Endothelial cell of umbilical vein (primary cell): ENCODE data around the gene CD84. TPM values are rescaled to one million over a fixed set of nuclear protein-coding genes. Genes with fewer than 3 reads are reported as not detected.
A peak's percentile ranks its signal among the peaks of the same experiment; 100 is the strongest.

ENCODE experiments used
- BruUV-seq: library from RNA; stranded (reverse); fragments of 400-500 nt; replicated peaks from 2 replicates; lab custom pipeline; 2021; lab: Mats Ljungman, UMichigan
- CTCF ChIA-PET: fragments of 300-600, 350-600 bp; sonication (Branson Sonifier 250); formaldehyde crosslinking; loops from one replicate; lab custom pipeline; 2021; ENCODE audit warnings: antibody characterized with exemption, inconsistent platforms; lab: Charles Lee
- POLR2A ChIA-PET: fragments of 300-600, 350-600 bp; sonication (Branson Sonifier 250); formaldehyde crosslinking; loops from one replicate; lab custom pipeline; 2021; ENCODE audit warnings: antibody characterized with exemption, inconsistent platforms; lab: Charles Lee
- DNase-seq: peaks from one replicate; pipeline ENCODE4 v3.0.0-alpha.2; 2011; ENCODE audit warnings: low read depth, low spot score
- FAIRE-seq: peaks from 2 replicates; lab custom pipeline; 2011; peaks lifted over from hg19 to GRCh38; lab: Jason Lieb, UNC
- H2AFZ ChIP-seq: 2 replicates; pipeline ENCODE4 v1.6.0; 2012; ENCODE audit warnings: low read depth, low read length, control low read depth, inconsistent platforms
- H3K27ac ChIP-seq: 2 replicates; pipeline ENCODE4 v1.5.1; 2011; ENCODE audit warnings: low read depth, mild to moderate bottlenecking, control low read depth, low read length, moderate library complexity; ENCODE audit not compliant: insufficient read depth
- H3K27me3 ChIP-seq, 2 experiments: 2 replicates each; pipeline versions ENCODE4 v1.6.0 to v1.6.1; 2011; ENCODE audit warnings: low read length in 2 of 2, mixed read lengths in 1 of 2; ENCODE audit not compliant: control insufficient read depth in 2 of 2, insufficient read depth in 2 of 2
- H3K36me3 ChIP-seq, 2 experiments: 2 replicates in 1 of 2; 3 replicates in 1 of 2; pipeline ENCODE4 v1.5.1; 2011; ENCODE audit warnings: low read length in 2 of 2, mild to moderate bottlenecking in 1 of 2, moderate library complexity in 1 of 2; ENCODE audit not compliant: control insufficient read depth in 2 of 2, insufficient read depth in 2 of 2; ENCODE audit errors: extremely low read depth in 1 of 2
- H3K4me1 ChIP-seq: 3 replicates; pipeline ENCODE4 v1.5.1; 2011; ENCODE audit warnings: mild to moderate bottlenecking, low read length; ENCODE audit not compliant: control insufficient read depth, insufficient read depth; ENCODE audit errors: extremely low read depth
- H3K4me2 ChIP-seq: 2 replicates; pipeline ENCODE4 v1.6.1; 2011; ENCODE audit warnings: low read length, control low read depth, mixed read lengths; ENCODE audit not compliant: insufficient read depth
- H3K4me3 ChIP-seq, 3 experiments: fragments of 200-600 bp in 1 of 3; sonication (generic), shearing (Covaris generic) in 1 of 3; replicated peaks in 1 of 3; 2 replicates each; pipeline ENCODE4 v1.5.1; 2011 to 2016; ENCODE audit warnings: control low read depth in 3 of 3, low read length in 3 of 3, mild to moderate bottlenecking in 2 of 3, inconsistent platforms in 1 of 3, low read depth in 1 of 3, moderate library complexity in 1 of 3; ENCODE audit not compliant: insufficient read depth in 1 of 3
- H3K79me2 ChIP-seq: 2 replicates; pipeline ENCODE4 v1.6.0; 2012; ENCODE audit warnings: low read length, inconsistent platforms; ENCODE audit not compliant: control insufficient read depth, insufficient read depth
- H3K9ac ChIP-seq: replicated peaks from 2 replicates; pipeline ENCODE3; 2011; ENCODE audit warnings: low read length, control low read depth; ENCODE audit not compliant: insufficient read depth; ENCODE audit errors: extremely low read depth
- H3K9me1 ChIP-seq: replicated peaks from 3 replicates; pipeline ENCODE4 v1.6.0; 2011; ENCODE audit warnings: mild to moderate bottlenecking, low read length; ENCODE audit not compliant: control insufficient read depth, insufficient read depth; ENCODE audit errors: extremely low read depth
- H3K9me3 ChIP-seq: replicated peaks from 2 replicates; pipeline ENCODE4 v1.5.1; 2012; ENCODE audit warnings: low read length, inconsistent platforms; ENCODE audit not compliant: control insufficient read depth, insufficient read depth
- H4K20me1 ChIP-seq: replicated peaks from 2 replicates; pipeline ENCODE3; 2011; ENCODE audit warnings: mild to moderate bottlenecking, low read length; ENCODE audit not compliant: control insufficient read depth, insufficient read depth; ENCODE audit errors: extremely low read depth
- GATA2 ChIP-seq: IDR thresholded peaks from 2 replicates; pipeline ENCODE4 v1.7.0; 2011; ENCODE audit warnings: low read depth, mild to moderate bottlenecking, moderate library complexity, mixed read lengths, low read length; ENCODE audit not compliant: insufficient read length, insufficient read depth
- JUN ChIP-seq: IDR thresholded peaks from 2 replicates; pipeline ENCODE4 v1.6.1; 2011; ENCODE audit warnings: borderline replicate concordance, low read depth; ENCODE audit not compliant: insufficient read length, insufficient read depth
- MAX ChIP-seq: IDR thresholded peaks from 2 replicates; pipeline ENCODE4 v1.6.1; 2011; ENCODE audit not compliant: insufficient read depth, insufficient read length
- MYC ChIP-seq: IDR thresholded peaks from one replicate; pipeline ENCODE4 v1.6.1; 2011; ENCODE audit warnings: mild to moderate bottlenecking, low read depth, low read length
- dilution Hi-C: fragments of 300-500 bp; cut with MboI; formaldehyde crosslinking; loops from one replicate; pipeline ENCODE4 v1.15.0; 2019; ENCODE audit warnings: low sequenced_read_pairs; ENCODE audit not compliant: extremely low pct_ligation_motif_present
- intact Hi-C: fragments of 100-400 bp; cut with micrococcal nuclease; formaldehyde crosslinking; loops from one replicate; pipeline ENCODE4 v1.10.0; 2022
- polyA plus RNA-seq, 4 experiments: library from polyadenylated mRNA; depleted of rRNA in 3 of 4; stranded (reverse) in 3 of 4; unstranded in 1 of 4; fragments of >200 nt; gene quantifications; 2 replicates each; pipeline versions ENCODE4 v1.2.1 to v1.2.3, GENCODE V29; 2011 to 2012; ENCODE audit warnings: missing spikeins in 1 of 4
- total RNA-seq: library from RNA; stranded (reverse); gene quantifications from 2 replicates; pipeline ENCODE4 v1.2.3, GENCODE V29; 2021

The CD84 gene
- total and polyA plus RNA-seq, 2 donors (not counting 3 experiments of a cell fraction or from before 2014, with no cell fraction given): not detected

- peak; percentile 4 for TF ChIP-seq JUN
- no peak for TF ChIP-seq GATA2
- intact Hi-C loops: no loop called here
- Histone ChIP-seq H4K20me1 (no peaks in the 10 kb centered on the region), H3K27me3 (peaks cover 0 to 3% of the 10 kb centered on the region in 2 experiments), H3K9me3 (no peaks in the 10 kb centered on the region), H3K4me1 (no peaks in the 10 kb centered on the region), H3K79me2 (no peaks in the 10 kb centered on the region), H3K9ac (no peak overlapping the region), H3K27ac (no peak overlapping the region), H3K4me2 (no peak overlapping the region), H2AFZ (no peak overlapping the region), H3K9me1 (no peaks in the 10 kb centered on the region), H3K4me3 (no peak overlapping the region), H3K36me3 (no peaks in the 10 kb centered on the region)
- ChIA-PET CTCF (no interaction called here), POLR2A (no interaction called here)
- FAIRE-seq: no peak
- no peak for DNase-seq
- no TSS peak for BruUV-seq
- dilution Hi-C loops: no loop called here
Measured at GRCh38 chr1:160578525-160579191, 638 bp downstream of the CD84 start.

GRCh38 chr1:160578175-160578524, 1.1 kb downstream of the CD84 start:
- Histone ChIP-seq H3K27me3 (peaks cover 0 to 3% of the 10 kb centered on the region in 2 experiments), H3K4me1 (no peaks in the 10 kb centered on the region), H3K4me2 (no peak overlapping the region), H4K20me1 (no peaks in the 10 kb centered on the region), H2AFZ (no peak overlapping the region), H3K4me3 (no peak overlapping the region), H3K79me2 (no peaks in the 10 kb centered on the region), H3K36me3 (no peaks in the 10 kb centered on the region), H3K9me1 (no peaks in the 10 kb centered on the region), H3K9ac (no peak overlapping the region), H3K27ac (no peak overlapping the region), H3K9me3 (no peaks in the 10 kb centered on the region)
- intact Hi-C loops (no loop called here), dilution Hi-C loops (no loop called here)
- TF ChIP-seq MAX (no peak), JUN (no peak), MYC (no peak), GATA2 (no peak)
- no TSS peak for BruUV-seq
- ChIA-PET CTCF (no interaction called here), POLR2A (no interaction called here)
- no peak for DNase-seq
- FAIRE-seq: no peak
